ENCODE measurements around the gene HAUS7.
A peak's percentile ranks its signal among the peaks of the same experiment; 100 is the strongest.

The HAUS7 gene

DNA sequence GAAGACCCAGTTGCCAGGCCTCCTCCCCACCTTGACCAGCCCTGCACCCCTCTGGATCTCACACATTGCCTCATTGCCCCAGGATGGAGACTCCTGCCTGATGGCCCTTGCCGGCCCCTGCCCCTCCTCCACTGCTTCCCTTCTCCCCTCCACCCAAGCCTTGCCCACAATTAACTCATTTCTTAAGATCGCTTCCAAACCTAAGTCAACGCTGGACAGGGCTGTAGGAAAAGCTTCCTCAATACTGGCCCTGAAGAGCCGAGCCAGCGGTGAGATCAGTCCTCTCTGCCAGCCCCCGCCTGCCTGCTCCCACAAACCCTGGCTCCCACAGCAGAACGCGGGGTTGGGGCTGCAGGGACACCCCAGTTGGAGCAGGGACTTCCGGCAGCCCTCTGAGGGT, 7.5 kb upstream of the HAUS7 start:
- WGBS, 2 donors (ENCODE audit: extremely low coverage in 2 of 2, insufficient read length in 2 of 2, insufficient replicate concordance in 1 of 2), result no CpG with 5 or more reads among the region's 9 CpGs
- no peak overlapping the region for H3K9ac ChIP-seq (ENCODE audit: low read depth, low read length, poor library complexity)
- no peak overlapping the region for H3K18ac ChIP-seq (ENCODE audit: low read length)
- no peak overlapping the region for H2BK12ac ChIP-seq (ENCODE audit: low read length)
- no peak overlapping the region for H3K4ac ChIP-seq (ENCODE audit: low read length)
- H3K4me2 ChIP-seq (ENCODE audit: insufficient read depth, low read length, poor library complexity, severe bottlenecking), result no peak overlapping the region
- peaks cover 0 to 61% (median 8%) of the 10 kb centered on the region in 3 experiments for H3K27me3 ChIP-seq (ENCODE audit: control insufficient read depth in 3 of 3, insufficient read depth in 3 of 3, low read depth in 1 of 3, low read length in 3 of 3)
- no peak overlapping the region for H2AFZ ChIP-seq (ENCODE audit: low read length)
- H3K4me3 ChIP-seq (ENCODE audit: low read length in 2 of 2), result no peak overlapping the region
- peaks cover 0 to 6% of the 10 kb centered on the region in 2 donors for H3K4me1 ChIP-seq (ENCODE audit: control insufficient read depth in 2 of 2, insufficient read depth in 1 of 2, low read depth in 1 of 2, low read length in 2 of 2)
- no peak overlapping the region for H3K23ac ChIP-seq (ENCODE audit: low read depth, low read length, poor library complexity)
- H3K79me1 ChIP-seq (ENCODE audit: low read depth, low read length), result no peaks in the 10 kb centered on the region
- no peak overlapping the region for H4K91ac ChIP-seq (ENCODE audit: low read depth, low read length, poor library complexity)
- H3K14ac ChIP-seq (ENCODE audit: low read length), result no peak overlapping the region
- H3K27ac ChIP-seq (replicated peaks; ENCODE audit: low read length), result no peak overlapping the region
- H2BK120ac ChIP-seq (ENCODE audit: low read depth, low read length), result no peak overlapping the region
- H2AK5ac ChIP-seq (ENCODE audit: low read depth, low read length), result no peak overlapping the region
- no peaks in the 10 kb centered on the region for H3K36me3 ChIP-seq (replicated peaks in 1 of 2; ENCODE audit: control insufficient read depth in 2 of 2, insufficient read depth in 2 of 2, low read length in 2 of 2)
- no peak for DNase-seq (ENCODE audit: low spot score)
- H2BK5ac ChIP-seq (ENCODE audit: low read length), result no peak overlapping the region
- no peak overlapping the region for H4K8ac ChIP-seq (ENCODE audit: low read depth, low read length)
- H3K9me3 ChIP-seq (replicated peaks in 1 of 2; ENCODE audit: control insufficient read depth in 2 of 2, insufficient read depth in 1 of 2, low read depth in 1 of 2, low read length in 2 of 2), result no peaks in the 10 kb centered on the region
- no peak overlapping the region for H2BK15ac ChIP-seq (ENCODE audit: low read length)

DNA sequence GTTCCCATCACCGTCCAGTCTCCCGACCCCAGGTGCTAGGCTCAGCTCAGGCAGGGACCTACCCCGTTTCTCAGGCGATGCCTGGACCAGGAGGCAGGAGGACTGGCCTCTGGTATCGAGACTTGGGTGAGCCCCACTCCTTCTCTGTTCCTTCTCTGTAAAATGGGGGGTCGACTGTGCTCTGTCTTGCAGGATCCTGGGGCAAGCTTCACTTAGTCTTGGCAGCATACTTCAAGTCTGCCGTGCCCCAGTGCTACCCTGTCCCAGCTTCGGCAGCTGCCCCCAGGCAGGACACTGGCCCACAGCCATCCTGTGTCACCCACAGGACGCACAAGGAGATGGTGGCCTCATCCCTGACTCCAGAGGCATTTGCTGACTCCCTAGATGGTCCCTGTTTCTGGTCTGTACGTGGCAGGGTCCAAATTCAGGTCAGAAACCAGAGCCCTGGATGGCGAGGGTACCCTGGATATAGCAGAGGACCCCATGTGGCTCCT, 7.0 kb upstream of the HAUS7 start:
- no peak overlapping the region for H4K91ac ChIP-seq (ENCODE audit: low read depth, low read length, poor library complexity)
- H3K4me2 ChIP-seq (ENCODE audit: insufficient read depth, low read length, poor library complexity, severe bottlenecking), result no peak overlapping the region
- H3K27me3 ChIP-seq (ENCODE audit: control insufficient read depth in 3 of 3, insufficient read depth in 3 of 3, low read depth in 1 of 3, low read length in 3 of 3), result peaks cover 0 to 60% (median 8%) of the 10 kb centered on the region in 3 experiments
- no peak overlapping the region for H2BK120ac ChIP-seq (ENCODE audit: low read depth, low read length)
- no peak overlapping the region for H2BK5ac ChIP-seq (ENCODE audit: low read length)
- no peak overlapping the region for H3K23ac ChIP-seq (ENCODE audit: low read depth, low read length, poor library complexity)
- H3K4me1 ChIP-seq (ENCODE audit: control insufficient read depth in 2 of 2, insufficient read depth in 1 of 2, low read depth in 1 of 2, low read length in 2 of 2), result peaks cover 0 to 6% of the 10 kb centered on the region in 2 donors
- H4K8ac ChIP-seq (ENCODE audit: low read depth, low read length), result no peak overlapping the region
- H2AFZ ChIP-seq (ENCODE audit: low read length), result no peak overlapping the region
- no peak overlapping the region for H3K18ac ChIP-seq (ENCODE audit: low read length)
- no peaks in the 10 kb centered on the region for H3K36me3 ChIP-seq (replicated peaks in 1 of 2; ENCODE audit: control insufficient read depth in 2 of 2, insufficient read depth in 2 of 2, low read length in 2 of 2)
- H3K9ac ChIP-seq (ENCODE audit: low read depth, low read length, poor library complexity), result no peak overlapping the region
- H3K79me1 ChIP-seq (ENCODE audit: low read depth, low read length), result no peaks in the 10 kb centered on the region
- no peak overlapping the region for H2BK15ac ChIP-seq (ENCODE audit: low read length)
- no peaks in the 10 kb centered on the region for H3K9me3 ChIP-seq (replicated peaks in 1 of 2; ENCODE audit: control insufficient read depth in 2 of 2, insufficient read depth in 1 of 2, low read depth in 1 of 2, low read length in 2 of 2)
- no peak for DNase-seq (ENCODE audit: low spot score)
- H3K27ac ChIP-seq (replicated peaks; ENCODE audit: low read length), result no peak overlapping the region
- H3K14ac ChIP-seq (ENCODE audit: low read length), result no peak overlapping the region
- H3K4me3 ChIP-seq (ENCODE audit: low read length in 2 of 2), result no peak overlapping the region
- H2AK5ac ChIP-seq (ENCODE audit: low read depth, low read length), result no peak overlapping the region
- no peak overlapping the region for H3K4ac ChIP-seq (ENCODE audit: low read length)
- no CpG with 5 or more reads among the region's 11 CpGs for WGBS, 2 donors (ENCODE audit: extremely low coverage in 2 of 2, insufficient read length in 2 of 2, insufficient replicate concordance in 1 of 2)
- H2BK12ac ChIP-seq (ENCODE audit: low read length), result no peak overlapping the region

DNA sequence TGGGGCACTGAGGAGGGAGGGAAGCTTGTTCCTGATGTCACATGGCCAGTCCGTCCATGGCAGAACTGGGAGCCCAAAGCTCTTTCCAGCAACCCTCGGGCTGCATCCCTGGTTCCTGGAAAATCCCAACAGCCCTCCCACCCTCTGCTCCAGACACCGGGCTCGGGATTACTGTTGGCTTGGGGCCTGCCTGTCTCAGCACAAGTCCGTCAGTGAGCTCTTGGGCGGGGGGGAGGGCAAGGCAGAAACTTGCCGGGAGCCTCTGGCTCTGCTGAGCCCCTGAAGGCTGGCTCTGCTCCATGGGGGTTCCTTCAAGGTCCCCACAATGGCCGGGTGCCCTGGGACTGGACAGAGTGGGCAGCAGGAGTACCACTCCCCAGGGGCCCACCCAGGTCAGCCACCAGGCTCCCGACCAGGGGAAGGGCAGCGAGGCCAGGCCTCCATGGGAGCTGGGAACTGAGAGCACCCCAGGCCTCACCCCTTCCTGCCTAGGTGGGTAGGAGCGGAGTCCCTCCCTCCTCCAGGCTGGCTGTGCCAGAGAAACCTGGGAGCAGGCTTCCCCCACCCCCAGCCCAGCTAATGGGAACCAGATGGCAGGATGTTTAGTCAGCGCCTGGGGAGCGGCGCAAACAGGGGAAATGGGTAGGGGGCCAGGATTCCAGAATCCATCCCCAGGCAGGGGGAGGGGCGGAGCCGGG, 6.4 kb upstream of the HAUS7 start:
- H3K4me1 ChIP-seq (ENCODE audit: control insufficient read depth in 2 of 2, insufficient read depth in 1 of 2, low read depth in 1 of 2, low read length in 2 of 2), result peaks cover 0 to 6% of the 10 kb centered on the region in 2 donors
- no peak overlapping the region for H2AFZ ChIP-seq (ENCODE audit: low read length)
- H2BK15ac ChIP-seq (ENCODE audit: low read length), result no peak overlapping the region
- H3K79me1 ChIP-seq (ENCODE audit: low read depth, low read length), result no peaks in the 10 kb centered on the region
- no peak overlapping the region for H3K27ac ChIP-seq (replicated peaks; ENCODE audit: low read length)
- H3K27me3 ChIP-seq (ENCODE audit: control insufficient read depth in 3 of 3, insufficient read depth in 3 of 3, low read depth in 1 of 3, low read length in 3 of 3), result peaks cover 0 to 57% (median 8%) of the 10 kb centered on the region in 3 experiments
- H3K18ac ChIP-seq (ENCODE audit: low read length), result peak overlapping the region; percentile 38
- DNase-seq (ENCODE audit: low spot score), result no peak
- no peak overlapping the region for H2BK12ac ChIP-seq (ENCODE audit: low read length)
- H3K14ac ChIP-seq (ENCODE audit: low read length), result no peak overlapping the region
- no peak overlapping the region for H3K4me3 ChIP-seq (ENCODE audit: low read length in 2 of 2)
- no peak overlapping the region for H3K9ac ChIP-seq (ENCODE audit: low read depth, low read length, poor library complexity)
- no peak overlapping the region for H3K23ac ChIP-seq (ENCODE audit: low read depth, low read length, poor library complexity)
- no peak overlapping the region for H4K8ac ChIP-seq (ENCODE audit: low read depth, low read length)
- no peak overlapping the region for H3K4me2 ChIP-seq (ENCODE audit: insufficient read depth, low read length, poor library complexity, severe bottlenecking)
- no peak overlapping the region for H3K4ac ChIP-seq (ENCODE audit: low read length)
- H4K91ac ChIP-seq (ENCODE audit: low read depth, low read length, poor library complexity), result no peak overlapping the region
- H3K9me3 ChIP-seq (replicated peaks in 1 of 2; ENCODE audit: control insufficient read depth in 2 of 2, insufficient read depth in 1 of 2, low read depth in 1 of 2, low read length in 2 of 2), result no peaks in the 10 kb centered on the region
- H2BK5ac ChIP-seq (ENCODE audit: low read length), result no peak overlapping the region
- H2AK5ac ChIP-seq (ENCODE audit: low read depth, low read length), result no peak overlapping the region
- no CpG with 5 or more reads among the region's 16 CpGs for WGBS, 2 donors (ENCODE audit: extremely low coverage in 2 of 2, insufficient read length in 2 of 2, insufficient replicate concordance in 1 of 2)
- H3K36me3 ChIP-seq (replicated peaks in 1 of 2; ENCODE audit: control insufficient read depth in 2 of 2, insufficient read depth in 2 of 2, low read length in 2 of 2), result no peaks in the 10 kb centered on the region
- no peak overlapping the region for H2BK120ac ChIP-seq (ENCODE audit: low read depth, low read length)

DNA sequence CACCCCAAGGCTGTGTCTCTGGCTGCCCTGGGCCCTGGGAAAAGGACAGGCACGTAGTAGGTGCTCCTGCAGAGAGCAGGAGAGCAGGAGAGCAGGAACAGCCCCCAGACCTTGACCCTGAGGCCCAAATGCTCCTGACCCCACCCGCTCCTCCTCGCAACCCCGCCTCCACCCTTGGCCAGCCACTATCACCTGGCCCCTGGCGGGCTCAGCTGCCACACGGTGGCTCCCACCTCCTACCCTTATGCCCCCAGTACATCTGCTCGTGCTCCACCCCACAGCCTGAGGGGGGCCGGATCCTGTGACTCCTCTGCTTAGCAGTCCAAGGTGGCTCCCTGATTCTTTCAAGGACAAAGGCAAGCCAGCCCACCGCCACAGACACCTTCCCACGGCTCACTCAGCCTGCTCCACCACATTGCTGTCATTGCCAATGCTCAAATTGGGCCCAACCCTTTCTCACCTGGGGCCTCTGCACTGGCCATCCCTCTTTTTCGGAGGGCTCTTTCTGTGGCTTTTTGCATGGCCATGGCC, 5.4 kb upstream of the HAUS7 start:
- no CpG with 5 or more reads among the region's 11 CpGs for WGBS, 2 donors (ENCODE audit: extremely low coverage in 2 of 2, insufficient read length in 2 of 2, insufficient replicate concordance in 1 of 2)
- Histone ChIP-seq H2BK120ac (ENCODE audit: low read depth, low read length) (no peak overlapping the region), H3K27me3 (ENCODE audit: control insufficient read depth in 3 of 3, insufficient read depth in 3 of 3, low read depth in 1 of 3, low read length in 3 of 3) (peaks cover 0 to 50% (median 8%) of the 10 kb centered on the region in 3 experiments), H3K9ac (ENCODE audit: low read depth, low read length, poor library complexity) (no peak overlapping the region), H3K4ac (ENCODE audit: low read length) (no peak overlapping the region), H3K14ac (ENCODE audit: low read length) (no peak overlapping the region), H3K4me2 (ENCODE audit: insufficient read depth, low read length, poor library complexity, severe bottlenecking) (no peak overlapping the region), H3K23ac (ENCODE audit: low read depth, low read length, poor library complexity) (no peak overlapping the region), H2AK5ac (ENCODE audit: low read depth, low read length) (peak overlapping the region; percentile 45), H3K4me3 (ENCODE audit: low read length in 2 of 2) (no peak overlapping the region), H2AFZ (ENCODE audit: low read length) (no peak overlapping the region), H4K91ac (ENCODE audit: low read depth, low read length, poor library complexity) (no peak overlapping the region), H2BK15ac (ENCODE audit: low read length) (no peak overlapping the region), H3K27ac (replicated peaks; ENCODE audit: low read length) (no peak overlapping the region), H3K4me1 (ENCODE audit: control insufficient read depth in 2 of 2, insufficient read depth in 1 of 2, low read depth in 1 of 2, low read length in 2 of 2) (peaks cover 0 to 6% of the 10 kb centered on the region in 2 donors), H2BK5ac (ENCODE audit: low read length) (no peak overlapping the region), H3K9me3 (replicated peaks in 1 of 2; ENCODE audit: control insufficient read depth in 2 of 2, insufficient read depth in 1 of 2, low read depth in 1 of 2, low read length in 2 of 2) (no peaks in the 10 kb centered on the region), H3K18ac (ENCODE audit: low read length) (no peak overlapping the region), H4K8ac (ENCODE audit: low read depth, low read length) (no peak overlapping the region), H2BK12ac (ENCODE audit: low read length) (no peak overlapping the region), H3K79me1 (ENCODE audit: low read depth, low read length) (no peaks in the 10 kb centered on the region), H3K36me3 (replicated peaks in 1 of 2; ENCODE audit: control insufficient read depth in 2 of 2, insufficient read depth in 2 of 2, low read length in 2 of 2) (no peaks in the 10 kb centered on the region)
- no peak for DNase-seq (ENCODE audit: low spot score)

All from neuronal stem cell (in vitro differentiated cells).